Keratinocyte (primary cell): ENCODE results near the gene USP10. TPM values are rescaled to one million over a fixed set of nuclear protein-coding genes. Genes with fewer than 3 reads are reported as not detected.

Experiments used
- DNase-seq: peaks from one replicate; pipeline ENCODE4 v3.0.0-alpha.2; 2011; ENCODE audit warnings: low read depth, missing footprints, low spot score
- FAIRE-seq: peaks from 2 replicates; lab custom pipeline; 2011; peaks lifted over from hg19 to GRCh38; lab: Jason Lieb, UNC
- H2AFZ ChIP-seq: 2 replicates; pipeline ENCODE4 v1.6.0; 2012; ENCODE audit warnings: low read length, control low read depth, inconsistent platforms; ENCODE audit not compliant: control insufficient read depth
- H3K27ac ChIP-seq: 2 replicates; pipeline ENCODE4 v1.5.1; 2011; ENCODE audit warnings: low read length; ENCODE audit not compliant: control insufficient read depth, insufficient read depth
- H3K27me3 ChIP-seq: 3 replicates; pipeline ENCODE4 v1.6.0; 2011; ENCODE audit warnings: low read length; ENCODE audit not compliant: control insufficient read depth, insufficient read depth; ENCODE audit errors: extremely low read depth
- H3K36me3 ChIP-seq, 2 experiments: 2 replicates in 1 of 2; 3 replicates in 1 of 2; pipeline ENCODE4 v1.5.1; 2011; ENCODE audit warnings: low read length in 2 of 2, mild to moderate bottlenecking in 1 of 2; ENCODE audit not compliant: control insufficient read depth in 2 of 2, insufficient read depth in 2 of 2; ENCODE audit errors: extremely low read depth in 1 of 2
- H3K4me1 ChIP-seq: 3 replicates; pipeline ENCODE4 v1.5.1; 2011; ENCODE audit warnings: low read length; ENCODE audit not compliant: control insufficient read depth, insufficient read depth; ENCODE audit errors: extremely low read depth
- H3K4me2 ChIP-seq: 3 replicates; pipeline ENCODE4 v1.6.0; 2011; ENCODE audit warnings: low read depth, low read length; ENCODE audit not compliant: control insufficient read depth, insufficient read depth; ENCODE audit errors: extremely low read depth
- H3K4me3 ChIP-seq, 3 experiments: fragments of 200-600 bp in 1 of 3; sonication (generic) in 1 of 3; 2 replicates in 2 of 3; 3 replicates in 1 of 3; pipeline ENCODE4 v1.5.1; 2011 to 2016; ENCODE audit warnings: low read length in 3 of 3, mild to moderate bottlenecking in 3 of 3, control low read depth in 2 of 3, inconsistent platforms in 1 of 3, low read depth in 1 of 3, mixed read lengths in 1 of 3, mixed run types in 1 of 3, moderate library complexity in 1 of 3; ENCODE audit not compliant: control insufficient read depth in 2 of 3, insufficient read depth in 2 of 3; ENCODE audit errors: extremely low read depth in 1 of 3
- H3K79me2 ChIP-seq: 2 replicates; pipeline ENCODE4 v1.6.0; 2012; ENCODE audit warnings: low read length; ENCODE audit not compliant: control insufficient read depth, insufficient read depth
- H3K9ac ChIP-seq: 3 replicates; pipeline ENCODE4 v1.6.0; 2011; ENCODE audit warnings: low read length; ENCODE audit not compliant: control insufficient read depth, insufficient read depth; ENCODE audit errors: extremely low read depth
- H3K9me1 ChIP-seq: 3 replicates; pipeline ENCODE4 v1.6.0; 2011; ENCODE audit warnings: low read length; ENCODE audit not compliant: control insufficient read depth, insufficient read depth; ENCODE audit errors: extremely low read depth
- H3K9me3 ChIP-seq: 2 replicates; pipeline ENCODE4 v1.5.1; 2012; ENCODE audit warnings: low read depth, low read length; ENCODE audit not compliant: control insufficient read depth
- H4K20me1 ChIP-seq: 3 replicates; pipeline ENCODE4 v1.6.0; 2011; ENCODE audit warnings: low read length; ENCODE audit not compliant: control insufficient read depth, insufficient read depth; ENCODE audit errors: extremely low read depth
- CTCF ChIP-seq, 3 experiments: IDR thresholded peaks in 1 of 3; conservative IDR thresholded peaks in 1 of 3; optimal IDR thresholded peaks in 1 of 3; 2 replicates in 2 of 3; 3 replicates in 1 of 3; pipeline versions ENCODE3 to v1.5.1; 2011; ENCODE audit warnings: low read length in 3 of 3, mild to moderate bottlenecking in 3 of 3, moderate library complexity in 2 of 3, control low read depth in 1 of 3, inconsistent platforms in 1 of 3; ENCODE audit not compliant: insufficient read depth in 2 of 3; ENCODE audit errors: extremely low read depth in 1 of 3
- EZH2 ChIP-seq: IDR thresholded peaks from one replicate; pipeline ENCODE4 v1.6.1; 2012; ENCODE audit warnings: inconsistent platforms, mild to moderate bottlenecking, low read length, moderate library complexity
- dilution Hi-C: fragments of 300-500 bp; cut with MboI; formaldehyde crosslinking; loops from one replicate; pipeline ENCODE4 v1.7.0; 2020; ENCODE audit warnings: low sequenced_read_pairs; ENCODE audit not compliant: extremely low pct_ligation_motif_present
- polyA plus RNA-seq, 5 experiments: library from polyadenylated mRNA; depleted of rRNA in 3 of 5; stranded (reverse) in 3 of 5; stranded (forward) in 1 of 5; unstranded in 1 of 5; fragments of >200 nt; gene quantifications; 1 replicate in 1 of 5; 2 replicates in 3 of 5; 3 replicates in 1 of 5; pipeline versions ENCODE4 v1.2.1 to v1.2.3, GENCODE V29; 2011 to 2012; ENCODE audit warnings: missing spikeins in 2 of 5, low read depth in 1 of 5, low replicate concordance in 1 of 5

The USP10 gene
- polyA plus RNA-seq, 1 donor (not counting 4 experiments of a cell fraction or from before 2014, with no cell fraction given) = 92.0 TPM

GRCh38 chr16:84662471-84662870 lies 37.3 kb upstream of the USP10 start:
- no peak for FAIRE-seq
- Histone ChIP-seq H3K36me3 (peaks cover 44 to 47% of the 10 kb centered on the region in 2 experiments), H3K4me3 (no peak overlapping the region), H3K79me2 (peaks cover 6% of the 10 kb centered on the region), H3K27ac (no peak overlapping the region), H2AFZ (no peak overlapping the region), H3K9me3 (no peaks in the 10 kb centered on the region), H3K9me1 (no peaks in the 10 kb centered on the region), H3K4me1 (no peaks in the 10 kb centered on the region), H3K4me2 (no peak overlapping the region), H3K27me3 (no peaks in the 10 kb centered on the region), H4K20me1 (no peaks in the 10 kb centered on the region), H3K9ac (no peak overlapping the region)
- TF ChIP-seq CTCF (optimal IDR thresholded peaks at IDR 0.05 in 1 of 3, IDR thresholded peaks at IDR 0.05 in 1 of 3, conservative IDR thresholded peaks at IDR 0.05 in 1 of 3; ENCODE audit: extremely low read depth in 1 of 3, insufficient read depth in 2 of 3, low read length in 3 of 3) = no peak
- dilution Hi-C loops = no loop called here
- no peak for DNase-seq

- Histone ChIP-seq H2AFZ (no peak overlapping the region), H3K27me3 (no peaks in the 10 kb centered on the region), H3K4me2 (no peak overlapping the region), H3K4me1 (no peaks in the 10 kb centered on the region), H3K4me3 (no peak overlapping the region), H3K9me3 (no peaks in the 10 kb centered on the region), H3K27ac (no peak overlapping the region), H3K9me1 (no peaks in the 10 kb centered on the region), H3K9ac (no peak overlapping the region), H3K79me2 (peaks cover under 1% of the 10 kb centered on the region), H3K36me3 (peaks cover 39% of the 10 kb centered on the region in 2 experiments), H4K20me1 (no peaks in the 10 kb centered on the region)
- DNase-seq = no peak
- TF ChIP-seq CTCF (optimal IDR thresholded peaks at IDR 0.05 in 1 of 3, IDR thresholded peaks at IDR 0.05 in 1 of 3, conservative IDR thresholded peaks at IDR 0.05 in 1 of 3; ENCODE audit: extremely low read depth in 1 of 3, insufficient read depth in 2 of 3, low read length in 3 of 3) = no peak
- TF ChIP-seq EZH2 = no peak
- dilution Hi-C loops = no loop called here
- FAIRE-seq = no peak
These were observed 36.2 kb upstream of the USP10 start for GRCh38 chr16:84663433-84664101.
